Activated gamma-delta T cell treated with anti-CD3 and anti-CD28 coated beads, Interleukin-2, amount 50 U/mL, for 16 hours (primary cell): ENCODE results near the gene OTOS.
A peak's percentile ranks its signal among the peaks of the same experiment; 100 is the strongest.

Source experiments
- DNase-seq: peaks from one replicate; pipeline ENCODE4 v3.0.0-alpha.2; 2020; ENCODE audit warnings: low read depth

The OTOS gene

DNA sequence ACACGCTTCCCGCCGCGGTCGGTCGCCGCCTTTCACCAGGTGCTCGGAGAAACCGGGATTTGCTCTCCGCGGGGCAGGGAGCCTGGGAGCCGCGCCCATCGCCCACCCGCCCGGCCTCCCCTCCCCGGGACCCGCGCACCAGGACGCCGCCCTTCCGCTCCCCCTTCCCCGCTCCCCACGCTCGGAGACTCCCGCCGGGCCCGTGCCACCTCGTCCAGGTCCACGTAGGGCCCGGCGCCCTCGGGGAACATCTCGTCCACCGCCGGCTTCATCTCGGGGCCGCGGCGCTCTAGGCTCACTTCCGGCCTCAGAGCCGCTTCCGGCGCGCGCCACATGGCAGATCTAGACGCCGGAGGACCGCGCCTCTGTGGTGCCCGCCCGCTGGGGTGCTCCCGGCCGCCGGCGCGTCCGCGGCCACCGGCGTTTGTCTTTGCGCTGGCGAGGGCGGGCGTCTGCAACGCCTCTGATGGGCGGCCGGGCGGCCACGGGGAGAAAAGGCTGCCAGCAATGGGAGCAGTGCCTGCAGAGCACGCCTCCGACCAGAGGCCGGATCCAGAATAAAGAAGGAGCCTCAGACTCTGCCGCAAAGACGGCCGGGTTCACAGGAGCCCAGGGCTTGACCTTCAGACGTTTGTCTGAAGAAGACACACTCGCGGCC lies 4.3 kb downstream of the OTOS start, which contains the start of gene COPS9:
COPS9 (minus strand) TSS at position 293 of the 658 bp plus-strand sequence; CDS start at position 272, 21 bp downstream.
- peak; percentile 80 for DNase-seq

DNA sequence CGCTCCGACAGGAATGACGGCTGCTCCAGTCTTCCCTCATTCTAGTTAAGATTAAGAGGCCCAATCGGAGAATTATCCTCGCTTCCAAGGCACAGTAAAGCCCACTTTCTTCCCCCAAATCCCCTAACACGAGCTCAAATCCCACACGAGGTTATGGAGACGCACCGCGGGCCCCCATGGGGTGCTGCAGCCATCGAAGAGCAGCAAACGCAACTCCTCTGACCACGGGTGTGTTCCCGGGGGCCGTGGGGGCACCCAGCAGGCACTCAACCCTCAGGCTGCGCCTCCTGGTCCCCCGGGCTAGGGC lies 4.8 kb downstream of the OTOS start:
- DNase-seq = no peak

- no peak for DNase-seq
These were observed 5.4 kb downstream of the OTOS start for GRCh38 chr2:240134956-240135520.

GRCh38 chr2:240134466-240134865 lies 6.0 kb downstream of the OTOS start:
- DNase-seq = no peak

GRCh38 chr2:240133401-240133800 lies 7.1 kb downstream of the OTOS start:
- DNase-seq = no peak

GRCh38 chr2:240132651-240132980 lies 7.8 kb downstream of the OTOS start:
- DNase-seq = no peak

GRCh38 chr2:240131941-240132650 lies 8.4 kb downstream of the OTOS start:
- DNase-seq = no peak

GRCh38 chr2:240131296-240131695 lies 9.2 kb downstream of the OTOS start:
- DNase-seq = no peak

GRCh38 chr2:240130393-240131195 lies 9.9 kb downstream of the OTOS start:
- DNase-seq = no peak

GRCh38 chr2:240129731-240130392 lies 10.6 kb downstream of the OTOS start:
- DNase-seq = no peak

DNA sequence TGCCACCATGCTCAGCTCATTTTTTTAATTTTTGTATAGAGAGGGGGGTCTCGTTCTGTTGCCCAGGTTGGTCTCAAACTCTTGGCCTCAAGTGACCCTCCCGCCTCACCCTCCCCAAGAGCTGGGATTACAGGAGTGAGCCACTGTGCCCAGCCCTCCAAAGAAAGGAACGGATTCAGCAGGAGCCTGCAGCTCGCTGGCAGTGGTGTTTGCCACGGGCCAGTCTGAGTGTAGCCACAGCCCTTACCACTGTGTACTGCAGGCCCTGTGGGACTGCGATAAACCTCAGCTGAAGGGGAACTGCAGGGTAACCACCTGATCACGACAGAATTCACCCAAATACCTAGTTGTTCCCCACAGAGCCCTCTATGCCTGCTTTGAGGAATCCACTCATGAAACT lies 11.1 kb downstream of the OTOS start:
- no peak for DNase-seq

DNA sequence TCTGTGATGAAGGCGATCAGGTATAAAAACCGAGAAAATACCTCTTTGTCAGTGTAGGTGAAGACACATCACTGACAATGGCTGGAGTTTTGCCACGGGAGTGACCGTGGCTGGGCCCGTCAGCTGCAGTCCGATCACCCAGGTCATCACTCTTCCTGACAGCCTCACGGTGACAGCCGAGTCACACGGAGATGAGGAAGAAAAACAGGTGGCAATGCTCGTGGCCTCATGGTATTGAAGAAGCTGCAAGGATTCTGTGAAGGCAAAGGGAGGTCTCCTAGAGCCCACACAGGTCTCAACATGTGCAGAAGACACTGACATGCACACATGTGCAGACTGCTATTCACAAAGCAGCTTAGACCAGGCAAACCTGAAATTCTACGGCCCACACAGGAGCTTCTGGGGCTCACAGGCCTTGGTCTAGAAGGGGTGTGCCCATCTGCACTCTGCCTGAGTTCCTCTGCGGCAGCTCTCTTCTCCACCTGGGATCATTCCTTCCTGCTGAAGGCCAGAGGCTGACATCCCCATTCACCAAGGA lies 11.8 kb downstream of the OTOS start:
- no peak for DNase-seq

DNA sequence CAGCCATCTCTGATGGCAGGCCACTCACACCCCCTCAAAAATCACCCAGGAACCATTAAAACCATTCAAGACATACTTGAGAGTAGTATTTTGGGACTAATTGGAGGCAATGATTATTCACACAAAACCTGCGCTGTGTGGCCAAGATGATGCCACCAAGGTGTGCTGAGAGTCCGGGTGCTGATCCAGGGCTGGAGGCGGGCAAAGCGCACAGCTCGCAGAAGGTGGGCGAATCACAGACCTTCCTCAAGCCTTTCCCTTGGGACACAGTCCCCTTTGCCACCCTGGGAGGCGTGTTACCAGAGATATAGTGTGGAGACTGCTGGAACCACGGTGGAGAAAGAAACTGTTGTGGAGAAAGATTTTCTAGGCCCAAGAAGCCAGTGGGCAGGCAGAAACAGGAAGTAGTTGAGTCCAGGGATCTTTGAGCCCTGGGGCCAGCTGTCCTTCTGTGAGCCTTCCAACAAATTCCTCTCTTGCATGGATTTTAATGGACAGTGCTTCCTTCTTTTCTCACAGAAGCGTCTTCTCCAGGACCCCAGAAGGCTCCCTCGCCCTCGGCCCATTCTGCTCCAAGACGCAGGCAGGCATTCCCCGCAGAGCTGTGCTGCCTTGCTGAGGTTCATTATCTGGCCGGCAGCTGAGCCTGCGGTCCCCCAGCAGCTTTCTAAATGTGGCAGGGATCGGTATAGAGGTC lies 12.4 kb downstream of the OTOS start:
- DNase-seq = no peak

DNA sequence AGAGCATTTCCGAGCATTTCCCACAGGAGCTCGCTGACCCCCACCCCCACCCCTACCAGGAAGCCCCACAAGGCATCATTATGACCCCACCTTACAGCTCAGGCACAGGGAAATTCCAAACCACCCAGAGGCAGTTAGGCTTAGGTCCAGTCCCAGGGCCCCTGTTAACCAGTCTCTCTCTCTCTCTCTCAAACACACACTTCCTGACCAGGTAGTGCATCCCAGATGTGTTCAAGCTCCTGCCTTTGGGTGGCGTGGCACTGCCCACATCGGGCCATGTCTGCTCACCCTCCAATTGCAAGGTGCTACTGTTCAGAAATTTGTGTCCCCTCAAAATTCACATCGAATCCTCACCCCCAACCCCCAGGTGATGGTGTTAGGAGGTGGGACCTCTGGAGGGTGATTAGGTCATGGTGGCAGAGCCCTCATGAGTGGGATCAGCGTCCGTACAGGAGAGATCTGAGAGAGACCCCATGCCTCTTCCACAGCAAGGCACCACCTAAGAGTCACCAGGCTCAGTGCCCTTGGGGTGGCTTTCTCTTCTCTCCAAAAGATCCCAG lies 13.2 kb downstream of the OTOS start:
- no peak for DNase-seq

GRCh38 chr2:240126731-240127130 lies 13.7 kb downstream of the OTOS start:
- no peak for DNase-seq

GRCh38 chr2:240125742-240126141 lies 14.7 kb downstream of the OTOS start:
- DNase-seq = no peak

- no peak for DNase-seq
These were observed 15.8 kb downstream of the OTOS start for GRCh38 chr2:240124651-240125030.

- no peak for DNase-seq
These were observed 16.4 kb downstream of the OTOS start for GRCh38 chr2:240123821-240124650.

DNA sequence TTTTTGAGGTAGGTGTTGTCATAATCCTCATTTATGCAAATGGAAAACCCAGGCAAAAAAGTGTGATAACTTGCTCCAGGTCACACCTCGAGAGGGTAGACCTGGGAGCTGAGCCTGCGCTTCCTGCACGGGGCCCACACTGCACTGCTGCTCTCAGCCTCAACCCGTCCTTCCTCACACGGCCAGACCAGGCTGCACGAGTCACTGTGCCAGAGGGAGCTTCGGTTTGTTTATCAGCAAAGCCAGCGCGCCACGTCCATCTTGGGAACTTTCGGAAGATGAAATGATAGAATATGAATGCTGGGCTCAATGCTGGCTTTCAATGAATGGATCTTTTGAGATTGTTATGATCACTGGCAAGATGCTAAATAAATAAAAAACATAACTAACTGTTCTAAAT lies 18.8 kb downstream of the OTOS start:
- no peak for DNase-seq

GRCh38 chr2:240121190-240121589 lies 19.3 kb downstream of the OTOS start:
- no peak for DNase-seq
